Measurements from ENCODE around the gene AK1.

AK1 gene

DNA sequence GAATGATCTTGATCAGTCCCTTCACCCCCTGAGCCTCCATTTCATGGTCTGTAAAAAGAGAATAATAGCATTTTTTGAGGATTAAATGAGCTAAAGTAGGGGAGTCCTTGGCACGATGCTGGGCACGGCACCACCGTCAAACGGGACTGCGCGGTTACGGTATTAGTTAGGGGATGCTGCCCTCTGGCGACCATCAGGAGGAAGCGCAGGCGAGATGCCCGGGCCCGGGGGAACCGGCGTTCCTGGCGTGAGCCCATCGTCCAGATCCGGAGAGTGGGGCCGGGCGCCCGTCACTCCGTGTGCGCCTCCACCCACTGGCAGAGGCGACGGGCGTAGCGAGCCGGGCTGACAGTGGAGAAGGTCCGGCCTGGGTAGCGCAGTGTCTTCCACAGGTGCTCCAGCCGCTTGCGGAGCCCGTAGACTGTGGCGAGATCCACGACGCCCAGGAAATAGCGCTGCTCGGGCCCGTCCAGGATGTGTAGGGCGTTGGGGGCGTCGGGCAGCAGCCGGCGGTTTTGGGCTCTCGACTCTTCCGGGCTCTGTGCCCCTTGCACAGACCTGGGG, 44.2 kb upstream of the AK1 start:
- TF ChIP-seq, protein P1, sequence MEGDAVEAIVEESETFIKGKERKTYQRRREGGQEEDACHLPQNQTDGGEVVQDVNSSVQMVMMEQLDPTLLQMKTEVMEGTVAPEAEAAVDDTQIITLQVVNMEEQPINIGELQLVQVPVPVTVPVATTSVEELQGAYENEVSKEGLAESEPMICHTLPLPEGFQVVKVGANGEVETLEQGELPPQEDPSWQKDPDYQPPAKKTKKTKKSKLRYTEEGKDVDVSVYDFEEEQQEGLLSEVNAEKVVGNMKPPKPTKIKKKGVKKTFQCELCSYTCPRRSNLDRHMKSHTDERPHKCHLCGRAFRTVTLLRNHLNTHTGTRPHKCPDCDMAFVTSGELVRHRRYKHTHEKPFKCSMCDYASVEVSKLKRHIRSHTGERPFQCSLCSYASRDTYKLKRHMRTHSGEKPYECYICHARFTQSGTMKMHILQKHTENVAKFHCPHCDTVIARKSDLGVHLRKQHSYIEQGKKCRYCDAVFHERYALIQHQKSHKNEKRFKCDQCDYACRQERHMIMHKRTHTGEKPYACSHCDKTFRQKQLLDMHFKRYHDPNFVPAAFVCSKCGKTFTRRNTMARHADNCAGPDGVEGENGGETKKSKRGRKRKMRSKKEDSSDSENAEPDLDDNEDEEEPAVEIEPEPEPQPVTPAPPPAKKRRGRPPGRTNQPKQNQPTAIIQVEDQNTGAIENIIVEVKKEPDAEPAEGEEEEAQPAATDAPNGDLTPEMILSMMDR (IDR thresholded peaks at IDR 0.05; ENCODE audit: extremely low read depth, missing control alignments), result peak; percentile 82

DNA sequence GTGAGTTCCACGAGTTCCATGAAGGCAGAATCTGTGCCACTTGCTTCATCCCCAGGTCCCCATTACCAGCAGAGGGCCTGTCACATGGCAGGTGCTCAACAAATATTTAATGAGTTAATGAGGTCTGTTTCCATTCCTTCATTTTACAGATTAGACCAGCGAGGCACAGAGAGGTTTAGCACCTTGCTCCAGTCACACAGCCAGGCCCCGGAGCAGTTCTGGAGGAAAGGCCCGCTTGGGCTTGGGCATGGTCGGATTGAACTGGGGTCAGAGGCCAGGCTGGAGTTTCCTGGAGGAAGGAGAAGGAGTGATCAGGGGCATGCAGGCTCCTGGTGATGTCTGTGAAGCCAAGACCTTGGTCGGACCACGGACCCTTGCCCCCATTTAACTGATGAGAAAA, 43.3 kb upstream of the AK1 start:
- no peak for DNase-seq (ENCODE audit: low spot score)
- TF ChIP-seq, protein P1 (IDR thresholded peaks at IDR 0.05; ENCODE audit: extremely low read depth, missing control alignments), result no peak

More for the DNA sequence above, 44.2 kb upstream of the AK1 start:
- peak; percentile 87 for DNase-seq (ENCODE audit: low spot score)

DNA sequence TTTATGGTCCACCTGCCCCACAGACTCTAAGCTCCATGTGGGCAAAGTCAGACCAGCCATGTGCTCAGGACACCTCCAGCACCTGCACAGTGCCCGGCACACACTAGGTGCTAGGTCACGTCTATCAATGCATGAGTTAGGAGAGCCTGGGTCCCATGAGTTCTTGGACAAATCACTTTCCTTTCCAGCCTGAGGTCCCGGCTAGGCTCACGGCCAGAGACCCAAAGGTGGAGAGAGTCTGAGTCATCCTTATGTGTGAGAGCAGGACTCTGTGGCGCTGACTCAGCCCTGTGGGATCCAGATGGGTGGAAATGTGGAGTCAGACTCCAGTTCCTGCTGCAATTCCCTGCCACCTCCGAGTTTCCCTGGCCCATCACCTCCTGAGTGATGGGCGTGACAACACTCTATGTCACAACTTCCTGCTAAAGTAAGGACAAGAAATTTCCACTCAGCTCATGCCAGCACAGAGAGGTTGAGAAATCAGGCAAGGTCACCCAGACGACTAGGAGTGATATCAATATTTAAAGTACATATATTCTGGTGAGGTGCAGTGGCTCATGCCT, 41.9 kb upstream of the AK1 start:
- no peak for DNase-seq (ENCODE audit: low spot score)
- TF ChIP-seq, protein P1 (IDR thresholded peaks at IDR 0.05; ENCODE audit: extremely low read depth, missing control alignments), result no peak

DNA sequence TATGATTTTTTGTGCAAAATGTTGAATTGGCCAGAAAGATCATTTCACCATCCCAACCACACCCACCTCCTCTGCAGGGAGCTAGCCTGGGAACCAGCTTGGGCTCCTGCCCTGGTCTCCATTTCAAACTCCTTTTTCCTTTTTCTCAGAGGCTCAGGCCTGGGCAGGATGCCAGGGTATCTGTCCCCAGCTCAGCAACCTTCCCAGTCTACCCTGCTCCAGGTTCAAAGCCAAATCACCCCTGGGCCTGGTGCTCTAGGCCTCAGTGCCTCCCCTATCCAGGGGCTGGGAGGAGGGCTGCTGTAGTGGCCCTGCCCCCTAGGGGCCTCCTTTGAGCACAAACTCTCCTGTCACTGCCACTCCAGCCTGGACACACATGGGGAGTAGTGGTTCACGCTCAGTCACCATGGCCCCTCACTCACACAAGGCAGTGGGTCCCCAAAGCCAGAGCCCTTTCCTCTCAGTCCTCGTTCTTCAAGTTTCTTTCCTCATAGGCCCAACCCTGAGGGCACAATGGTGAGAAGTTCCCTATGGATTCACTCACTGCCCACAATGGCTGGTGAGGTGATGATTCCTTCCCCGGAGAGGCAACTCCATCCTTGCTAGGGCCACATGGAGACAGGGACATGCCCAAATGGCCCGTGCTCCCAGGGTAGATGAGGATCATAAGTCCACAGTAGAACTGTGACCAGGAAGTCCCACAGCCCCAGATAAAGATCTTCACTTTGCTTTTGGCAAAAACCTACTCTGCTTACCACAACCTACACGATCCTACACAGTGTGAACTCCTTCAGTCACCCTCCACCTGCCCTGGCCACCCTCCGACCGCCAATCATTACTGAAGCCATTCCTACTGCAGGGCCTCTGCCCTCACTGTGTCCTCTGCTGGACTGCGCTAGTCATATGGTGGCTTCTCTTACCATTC, 41.0 kb upstream of the AK1 start:
- TF ChIP-seq, protein P1 (IDR thresholded peaks at IDR 0.05; ENCODE audit: extremely low read depth, missing control alignments), result peak; percentile 26
- no peak for DNase-seq (ENCODE audit: low spot score)

DNA sequence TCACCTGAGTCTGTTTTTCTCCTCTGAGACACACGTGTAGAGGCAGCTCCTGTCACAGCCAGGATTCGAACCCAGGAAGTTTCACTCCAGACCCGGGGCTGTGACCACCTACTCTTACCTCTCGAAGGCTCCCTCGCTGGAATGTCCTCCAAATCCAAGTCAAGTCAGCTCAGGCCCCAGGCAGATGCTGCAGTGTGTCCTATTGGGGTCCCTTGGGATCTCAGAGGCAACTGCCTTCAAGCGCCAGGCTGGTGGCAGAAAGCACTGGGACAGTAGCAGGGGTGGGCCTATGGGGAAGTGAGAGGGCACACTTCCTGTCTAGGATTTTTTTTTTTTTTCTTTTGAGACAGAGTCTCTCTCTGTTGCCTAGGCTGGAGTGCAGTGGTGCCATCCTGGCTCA, 40.1 kb upstream of the AK1 start:
- TF ChIP-seq, protein P1 (IDR thresholded peaks at IDR 0.05; ENCODE audit: extremely low read depth, missing control alignments), result no peak
- no peak for DNase-seq (ENCODE audit: low spot score)

DNA sequence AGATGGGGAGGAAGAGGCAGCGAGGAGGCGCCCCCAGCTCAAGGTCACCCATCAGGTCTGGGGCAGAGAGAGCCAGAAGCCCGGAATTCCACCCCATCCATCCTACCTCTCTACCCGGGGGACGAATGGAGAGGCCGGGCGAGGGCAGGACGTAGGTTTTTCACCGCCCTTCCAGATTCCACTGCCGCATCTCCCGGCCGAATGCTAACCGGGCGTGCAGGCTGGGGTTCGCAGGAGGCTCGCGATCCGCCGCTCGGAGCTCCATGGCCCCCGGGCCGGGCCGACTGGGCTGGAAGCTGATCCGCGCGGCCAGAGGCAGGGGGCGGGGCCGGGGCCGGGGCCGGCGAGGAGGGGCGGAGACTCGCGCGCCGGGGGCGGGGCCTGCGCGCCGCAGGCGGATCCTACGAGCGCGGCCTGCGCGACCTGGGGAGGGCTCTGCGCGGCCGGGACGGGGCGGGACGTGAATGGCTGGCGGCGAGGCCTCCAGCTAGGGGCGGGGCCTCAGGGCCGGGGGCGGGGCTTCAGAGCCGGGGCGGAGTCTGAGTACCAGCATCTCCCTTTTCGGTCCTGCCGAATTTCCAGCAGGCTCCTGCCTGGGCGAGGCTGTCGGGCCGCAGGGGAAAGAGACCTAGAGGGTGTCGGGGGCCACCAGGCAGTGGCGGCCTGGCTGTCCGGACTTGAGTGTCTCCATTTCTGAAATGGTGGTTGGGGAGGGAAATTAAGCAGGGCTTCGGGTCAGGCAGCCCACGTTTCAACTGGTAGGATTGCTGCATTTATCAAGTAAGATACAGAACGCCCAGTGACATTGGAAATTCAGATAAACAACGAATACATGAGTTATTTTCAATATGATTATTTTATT, 39.5 kb upstream of the AK1 start, which contains the start of gene ST6GALNAC4:
ST6GALNAC4 (minus strand) TSS at position 322 of the 862 bp plus-strand sequence. CDS start 622 bp downstream, outside the sequence.
- DNase-seq (ENCODE audit: low spot score), result peak; percentile 99
- TF ChIP-seq, protein P1 (IDR thresholded peaks at IDR 0.05; ENCODE audit: extremely low read depth, missing control alignments), result no peak
